Mammary epithelial cell (primary cell): Measurements from ENCODE around the gene VWA2.

Experiments
- CTCF ChIP-seq, 2 donors: IDR thresholded peaks in 1 of 2; conservative IDR thresholded peaks in 1 of 2; 2 replicates each; pipeline ENCODE4 v1.5.1; 2011 to 2012; ENCODE audit warnings: inconsistent platforms in 2 of 2, low read length in 2 of 2, mild to moderate bottlenecking in 2 of 2, control low read depth in 1 of 2, low read depth in 1 of 2; ENCODE audit not compliant: insufficient read depth in 1 of 2; ENCODE audit errors: extremely low read depth in 1 of 2
- EZH2 ChIP-seq: IDR thresholded peaks from 2 replicates; pipeline ENCODE4 v1.6.1; 2012; ENCODE audit warnings: low read length, inconsistent platforms, borderline replicate concordance

GRCh38 chr10:114223066-114223465, 16.0 kb upstream of the VWA2 start:
- no peak for TF ChIP-seq EZH2
- no peak for TF ChIP-seq CTCF (conservative IDR thresholded peaks at IDR 0.05 in 1 of 2, IDR thresholded peaks at IDR 0.05 in 1 of 2; ENCODE audit: extremely low read depth in 1 of 2, insufficient read depth in 1 of 2, low read depth in 1 of 2, low read length in 2 of 2)
